ENCODE results near the gene PRH1.

Gene PRH1
- 1.7 reads per million for total RNA-seq

- no peak for DNase-seq
Observed at GRCh38 chr12:10884086-10884725, at the start of gene PRH1. Gene PRH1 (minus strand): TSS chr12:10884255. CDS start chr12:10884217, 38 bp downstream.

- DNase-seq = no peak
Observed at GRCh38 chr12:10928746-10929286, 44.8 kb upstream of the PRH1 start, which contains the start of gene PRH2. Gene PRH2 (plus strand): TSS chr12:10929236. CDS start chr12:10929274, 38 bp downstream.

- DNase-seq = no peak
Observed at GRCh38 chr12:10926269-10926668, 42.2 kb upstream of the PRH1 start.

- no peak for DNase-seq
Observed at GRCh38 chr12:10919809-10920208, 35.8 kb upstream of the PRH1 start.

- DNase-seq = no peak
Observed at GRCh38 chr12:10910380-10910779, 26.3 kb upstream of the PRH1 start.

GRCh38 chr12:10909462-10909861 lies 25.4 kb upstream of the PRH1 start, which contains the start of gene TAS2R13:
Gene TAS2R13 (minus strand): TSS chr12:10909562. CDS start chr12:10909298, 264 bp downstream.
- DNase-seq = no peak

GRCh38 chr12:10904686-10905085 lies 20.6 kb upstream of the PRH1 start:
- no peak for DNase-seq

- DNase-seq = no peak
Observed at GRCh38 chr12:10901427-10901826, 17.4 kb upstream of the PRH1 start.

GRCh38 chr12:10900972-10901371 lies 16.9 kb upstream of the PRH1 start:
- DNase-seq = no peak

- DNase-seq = no peak
Observed at GRCh38 chr12:10900530-10900929, 16.5 kb upstream of the PRH1 start.

GRCh38 chr12:10896854-10897253 lies 12.8 kb upstream of the PRH1 start:
- DNase-seq = no peak

- DNase-seq = no peak
Observed at GRCh38 chr12:10891937-10892336, 7.9 kb upstream of the PRH1 start.

- no peak for DNase-seq
Observed at GRCh38 chr12:10889226-10889625, 5.2 kb upstream of the PRH1 start.

- no peak for DNase-seq
Observed at GRCh38 chr12:10873378-10873777, 10.7 kb downstream of the PRH1 start.

- DNase-seq = no peak
Observed at GRCh38 chr12:10867381-10867780, 16.7 kb downstream of the PRH1 start.

GRCh38 chr12:10863512-10864218 lies 20.4 kb downstream of the PRH1 start:
- no peak for DNase-seq

- DNase-seq = no peak
Observed at GRCh38 chr12:10861366-10861765, 22.7 kb downstream of the PRH1 start.

- DNase-seq = no peak
Observed at GRCh38 chr12:10855807-10856206, 28.2 kb downstream of the PRH1 start.

- no peak for DNase-seq
Observed at GRCh38 chr12:10853776-10854175, 30.3 kb downstream of the PRH1 start.

- DNase-seq = no peak
Observed at GRCh38 chr12:10851243-10851858, 32.7 kb downstream of the PRH1 start.

GRCh38 chr12:10849425-10849878 lies 34.6 kb downstream of the PRH1 start, which contains the start of gene PRR4:
Gene PRR4 (minus strand): TSS chr12:10849475. CDS start chr12:10849437, 38 bp downstream.
- no peak for DNase-seq

GRCh38 chr12:10847744-10848143 lies 36.3 kb downstream of the PRH1 start:
- no peak for DNase-seq

- DNase-seq = no peak
Observed at GRCh38 chr12:10842862-10843261, 41.2 kb downstream of the PRH1 start.
